ENCODE data around the gene MOSMO.

GRCh38 chr16:22001591-22001990, 6.3 kb upstream of the MOSMO start:
- no peak for TF ChIP-seq POLR2A (IDR thresholded peaks at IDR 0.05)
- TF ChIP-seq CTCF (IDR thresholded peaks at IDR 0.05) = no peak
